Retinal pigment epithelial cell (primary cell): Measurements from ENCODE around the gene AGAP1.

Source experiments
- DNase-seq: peaks from one replicate; pipeline ENCODE4 v3.0.0-alpha.2; 2010; ENCODE audit warnings: low read depth
- H3K4me3 ChIP-seq: 2 replicates; pipeline ENCODE4 v1.5.1; 2011; ENCODE audit warnings: mild to moderate bottlenecking, low read length, control low read depth, moderate library complexity
- TF ChIP-seq, protein P1 (sequence below): conservative IDR thresholded peaks from 2 replicates; pipeline ENCODE4 v1.5.1; 2011; ENCODE audit warnings: low read depth, low read length, control low read depth, inconsistent platforms

The AGAP1 gene

DNA sequence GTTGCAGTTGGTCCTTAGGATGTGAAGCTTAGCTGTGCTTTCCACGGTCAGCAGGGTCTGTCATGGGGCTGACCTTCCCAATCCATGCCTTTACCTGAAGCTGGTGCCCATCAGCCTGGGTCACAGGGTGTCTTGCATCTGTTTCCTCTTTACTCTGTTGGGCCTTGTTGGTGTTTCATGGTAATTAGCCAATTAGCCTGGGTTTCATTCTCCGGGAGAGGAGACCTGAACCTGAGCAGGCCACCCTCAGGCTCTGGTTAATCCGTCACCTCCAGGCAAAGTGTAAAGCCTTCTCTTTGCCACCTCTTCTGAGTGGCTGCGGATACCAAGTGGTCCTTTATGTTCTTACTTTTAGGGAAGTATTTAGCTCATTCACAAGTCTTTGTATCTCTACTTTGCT is 534.2 kb downstream of the AGAP1 start:
- DNase-seq, result no peak
- no peak overlapping the region for H3K4me3 ChIP-seq
- TF ChIP-seq, protein P1, sequence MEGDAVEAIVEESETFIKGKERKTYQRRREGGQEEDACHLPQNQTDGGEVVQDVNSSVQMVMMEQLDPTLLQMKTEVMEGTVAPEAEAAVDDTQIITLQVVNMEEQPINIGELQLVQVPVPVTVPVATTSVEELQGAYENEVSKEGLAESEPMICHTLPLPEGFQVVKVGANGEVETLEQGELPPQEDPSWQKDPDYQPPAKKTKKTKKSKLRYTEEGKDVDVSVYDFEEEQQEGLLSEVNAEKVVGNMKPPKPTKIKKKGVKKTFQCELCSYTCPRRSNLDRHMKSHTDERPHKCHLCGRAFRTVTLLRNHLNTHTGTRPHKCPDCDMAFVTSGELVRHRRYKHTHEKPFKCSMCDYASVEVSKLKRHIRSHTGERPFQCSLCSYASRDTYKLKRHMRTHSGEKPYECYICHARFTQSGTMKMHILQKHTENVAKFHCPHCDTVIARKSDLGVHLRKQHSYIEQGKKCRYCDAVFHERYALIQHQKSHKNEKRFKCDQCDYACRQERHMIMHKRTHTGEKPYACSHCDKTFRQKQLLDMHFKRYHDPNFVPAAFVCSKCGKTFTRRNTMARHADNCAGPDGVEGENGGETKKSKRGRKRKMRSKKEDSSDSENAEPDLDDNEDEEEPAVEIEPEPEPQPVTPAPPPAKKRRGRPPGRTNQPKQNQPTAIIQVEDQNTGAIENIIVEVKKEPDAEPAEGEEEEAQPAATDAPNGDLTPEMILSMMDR, result no peak

DNA sequence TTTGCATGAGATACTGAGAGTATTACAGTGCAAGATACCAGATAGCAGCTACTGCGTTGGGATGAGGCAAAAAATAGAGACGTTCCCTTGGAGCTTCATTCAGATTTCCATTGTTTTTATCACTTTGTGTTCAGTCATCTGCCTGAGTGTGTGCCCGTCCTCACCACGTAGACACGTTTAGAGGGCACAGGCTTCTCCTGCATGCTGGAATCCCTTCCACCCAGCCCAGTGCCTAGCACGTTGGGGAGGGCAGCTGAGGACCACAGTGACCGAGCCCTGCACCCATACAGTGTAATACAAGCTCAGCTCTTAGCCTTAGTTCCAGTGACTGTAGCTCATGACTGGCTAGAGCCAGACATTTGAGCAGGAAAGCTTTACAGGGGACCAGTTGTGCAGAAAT is 539.6 kb downstream of the AGAP1 start:
- no peak overlapping the region for H3K4me3 ChIP-seq
- TF ChIP-seq, protein P1, result no peak
- DNase-seq, result no peak

DNA sequence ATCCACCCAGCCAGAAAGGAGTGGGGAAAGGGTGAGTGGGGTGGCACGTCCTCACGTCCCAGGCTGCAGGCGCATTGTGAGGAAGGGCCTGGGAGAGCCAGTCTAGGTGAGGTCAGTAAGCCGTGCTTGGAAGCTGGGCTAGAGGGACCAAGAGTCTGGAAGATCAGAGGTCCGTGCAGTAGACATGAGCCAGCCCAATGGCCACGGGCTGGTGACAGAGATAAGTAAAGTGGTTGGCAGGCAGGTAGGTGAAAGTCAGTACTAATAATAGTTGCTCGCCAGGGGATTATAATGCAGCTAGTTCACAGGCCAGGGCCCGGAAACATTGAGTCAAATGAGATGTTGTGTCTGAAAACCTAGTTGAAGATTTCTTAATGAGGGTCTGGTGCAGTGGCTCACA is 541.1 kb downstream of the AGAP1 start:
- TF ChIP-seq, protein P1, result no peak
- DNase-seq, result no peak
- H3K4me3 ChIP-seq, result no peak overlapping the region

DNA sequence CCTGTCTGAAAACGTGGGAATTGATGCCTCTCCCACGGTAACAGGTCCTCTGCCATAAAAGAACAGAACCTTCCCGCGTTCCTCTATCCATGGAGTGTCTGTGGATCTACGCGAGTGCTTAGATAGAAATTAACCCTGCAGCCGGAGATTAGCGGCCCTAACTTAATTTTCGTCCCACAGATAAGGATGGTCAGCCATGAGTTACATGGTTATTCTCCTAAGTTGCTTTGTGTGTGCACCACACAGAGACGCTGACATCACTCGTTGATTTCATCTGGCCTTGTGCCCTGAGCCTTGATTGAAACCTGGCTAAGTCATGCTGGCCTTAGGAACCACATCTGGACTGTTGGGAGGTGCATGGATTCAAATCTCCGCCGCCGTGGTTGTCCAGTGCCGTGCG is 542.2 kb downstream of the AGAP1 start:
- no peak overlapping the region for H3K4me3 ChIP-seq
- TF ChIP-seq, protein P1, result no peak
- no peak for DNase-seq

DNA sequence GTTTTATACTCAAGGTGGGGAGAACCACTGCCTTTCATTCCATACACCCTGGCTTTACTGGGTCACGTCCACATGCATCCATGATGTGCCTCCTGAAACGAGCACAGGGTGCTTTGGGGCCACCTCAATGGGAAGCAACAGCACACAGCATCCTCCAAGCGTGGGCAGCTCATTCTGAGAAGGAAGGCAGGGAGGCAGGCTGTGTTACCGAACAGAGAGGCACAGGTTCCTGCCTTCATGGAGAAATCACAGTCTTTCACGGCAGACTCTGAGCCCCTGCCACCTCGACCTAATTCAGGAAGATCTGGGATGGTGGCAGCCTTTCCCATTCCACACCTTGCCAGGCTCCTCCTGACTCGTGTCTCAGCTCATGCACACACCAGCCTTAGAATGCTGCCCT is 544.3 kb downstream of the AGAP1 start:
- no peak overlapping the region for H3K4me3 ChIP-seq
- DNase-seq, result no peak
- TF ChIP-seq, protein P1, result no peak

DNA sequence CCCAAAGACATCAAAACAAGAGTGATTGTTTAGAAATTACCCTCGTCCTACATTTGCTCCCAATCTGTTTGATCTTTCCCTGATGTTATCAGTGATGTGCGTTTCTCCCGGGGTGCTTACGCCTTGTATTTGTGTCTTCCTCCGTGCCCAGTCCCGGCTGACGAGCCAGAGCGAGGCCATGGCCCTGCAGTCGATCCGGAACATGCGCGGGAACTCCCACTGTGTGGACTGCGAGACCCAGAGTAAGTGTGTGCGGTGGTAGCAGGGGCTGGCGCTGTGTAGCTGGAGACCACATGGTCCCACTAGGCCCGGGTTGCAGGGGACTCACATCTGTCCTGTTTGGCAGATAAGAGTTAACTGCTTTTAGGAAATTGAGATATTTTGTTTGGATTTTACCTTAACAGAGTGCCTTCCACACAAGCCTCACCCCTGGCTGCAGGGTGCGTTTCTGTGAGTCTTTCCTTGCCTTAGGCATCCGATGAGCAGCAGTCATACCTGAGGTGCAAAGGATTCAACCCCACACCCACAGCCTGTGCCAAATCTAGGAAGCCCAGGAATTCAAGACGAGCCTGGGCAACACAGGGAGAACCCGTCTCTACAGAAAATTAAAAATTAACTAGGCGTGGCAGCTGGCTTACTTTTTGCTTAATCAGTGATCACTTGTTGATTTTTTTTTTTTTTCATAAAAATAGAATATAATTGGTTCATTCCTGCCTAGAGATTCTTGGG is 546.9 kb downstream of the AGAP1 start:
- TF ChIP-seq, protein P1, result no peak
- DNase-seq, result no peak
- H3K4me3 ChIP-seq, result no peak overlapping the region

DNA sequence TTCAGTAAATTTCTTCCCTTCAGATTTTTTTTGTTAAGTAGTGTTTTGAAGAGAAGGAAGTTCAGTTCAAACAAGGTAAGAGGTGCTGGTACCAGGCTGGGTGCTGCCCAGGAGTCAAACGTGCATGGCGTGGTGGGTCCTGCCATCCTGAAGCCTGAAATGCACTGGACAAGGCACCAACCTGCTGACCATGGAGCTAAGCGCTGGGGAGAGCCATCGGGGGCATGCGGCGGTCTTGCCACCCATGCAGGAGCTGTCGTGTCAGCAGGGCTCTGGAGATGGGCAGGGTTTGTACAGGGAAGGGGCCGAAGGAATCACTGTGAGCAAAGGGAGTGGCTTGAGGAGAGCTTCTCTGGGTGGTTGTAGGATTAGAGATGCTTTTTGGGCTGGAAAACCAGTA is 547.8 kb downstream of the AGAP1 start:
- no peak for DNase-seq
- H3K4me3 ChIP-seq, result no peak overlapping the region
- TF ChIP-seq, protein P1, result no peak
